Suprapubic skin (tissue), 3 donors: Measurements from ENCODE around the gene RRAD.

Source experiments
- POLR2AphosphoS5 ChIP-seq, 3 donors: sonication (generic); formaldehyde crosslinking; IDR thresholded peaks; one replicate each; pipeline ENCODE4 v1.6.1; 2017; ENCODE audit warnings: antibody characterized with exemption in 3 of 3
- TF ChIP-seq, protein P1 (sequence below), 2 donors: fragments of 200-600 bp in 1 of 2; fragments of 450-650 bp in 1 of 2; sonication (generic) in 1 of 2; IDR thresholded peaks; one replicate each; pipeline ENCODE4 v1.5.1; 2016 to 2019; ENCODE audit warnings: antibody characterized with exemption in 2 of 2, mild to moderate bottlenecking in 1 of 2, moderate library complexity in 1 of 2

DNA sequence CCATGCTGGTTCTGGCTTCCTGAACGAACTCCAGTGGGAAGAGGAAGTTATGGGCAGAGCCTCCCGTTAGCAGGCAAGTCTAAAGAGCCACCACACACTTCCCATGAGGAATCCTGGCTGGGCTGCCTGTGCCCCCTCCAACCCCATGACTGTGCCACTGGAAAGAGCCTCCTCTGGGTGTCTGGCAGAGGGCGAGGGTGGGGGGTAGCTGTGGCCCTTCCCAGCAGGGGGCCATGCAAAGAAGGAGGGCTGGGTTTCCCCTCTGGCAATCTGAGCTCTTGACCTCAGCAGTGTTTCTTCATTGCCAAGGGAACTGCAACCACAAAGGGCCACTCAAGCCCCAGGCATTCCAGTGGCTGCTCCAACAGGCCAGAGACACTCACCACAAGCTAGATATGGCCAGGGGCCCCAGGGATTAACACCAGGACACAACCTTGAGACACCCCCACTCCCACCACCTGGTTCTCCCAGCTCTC, 1.7 kb upstream of the RRAD start:
- TF ChIP-seq, protein P1, sequence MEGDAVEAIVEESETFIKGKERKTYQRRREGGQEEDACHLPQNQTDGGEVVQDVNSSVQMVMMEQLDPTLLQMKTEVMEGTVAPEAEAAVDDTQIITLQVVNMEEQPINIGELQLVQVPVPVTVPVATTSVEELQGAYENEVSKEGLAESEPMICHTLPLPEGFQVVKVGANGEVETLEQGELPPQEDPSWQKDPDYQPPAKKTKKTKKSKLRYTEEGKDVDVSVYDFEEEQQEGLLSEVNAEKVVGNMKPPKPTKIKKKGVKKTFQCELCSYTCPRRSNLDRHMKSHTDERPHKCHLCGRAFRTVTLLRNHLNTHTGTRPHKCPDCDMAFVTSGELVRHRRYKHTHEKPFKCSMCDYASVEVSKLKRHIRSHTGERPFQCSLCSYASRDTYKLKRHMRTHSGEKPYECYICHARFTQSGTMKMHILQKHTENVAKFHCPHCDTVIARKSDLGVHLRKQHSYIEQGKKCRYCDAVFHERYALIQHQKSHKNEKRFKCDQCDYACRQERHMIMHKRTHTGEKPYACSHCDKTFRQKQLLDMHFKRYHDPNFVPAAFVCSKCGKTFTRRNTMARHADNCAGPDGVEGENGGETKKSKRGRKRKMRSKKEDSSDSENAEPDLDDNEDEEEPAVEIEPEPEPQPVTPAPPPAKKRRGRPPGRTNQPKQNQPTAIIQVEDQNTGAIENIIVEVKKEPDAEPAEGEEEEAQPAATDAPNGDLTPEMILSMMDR (IDR thresholded peaks at IDR 0.05), result no peak
- no peak for TF ChIP-seq POLR2AphosphoS5 (IDR thresholded peaks at IDR 0.05)
